GM12878 (cell line): Measurements from ENCODE around the gene LIPK. TPM values are rescaled to one million over a fixed set of nuclear protein-coding genes. Genes with fewer than 3 reads are reported as not detected.

Experiments
- ATAC-seq: fragments of 200-7000 bp; cut with Tn5 transposase; 3 replicates; pipeline ENCODE4 v1.9.1; 2020; ENCODE audit warnings: mild to moderate bottlenecking, moderate library complexity
- Bru-seq: library from RNA; stranded (reverse); fragments of 400-500 nt; gene quantifications from one replicate; lab custom pipeline; 2021; lab: Mats Ljungman, UMichigan
- BruChase-seq, 2 experiments: library from RNA; stranded (reverse); fragments of 400-500 nt; gene quantifications; one replicate each; lab custom pipeline; 2021; lab: Mats Ljungman, UMichigan
- BruUV-seq: library from RNA; stranded (reverse); fragments of 400-500 nt; replicated peaks from 2 replicates; lab custom pipeline; 2021; lab: Mats Ljungman, UMichigan
- CTCF ChIA-PET: fragments of 300-600 bp; sonication (Branson Sonifier 250); formaldehyde crosslinking; extraction: SDS; loops from one replicate; lab custom pipeline; 2021; ENCODE audit warnings: inconsistent platforms; lab: Yijun Ruan, JAX
- POLR2A ChIA-PET: fragments of 350-600 bp; formaldehyde crosslinking; extraction: SDS; loops from one replicate; lab custom pipeline; 2021; ENCODE audit warnings: inconsistent platforms; lab: Charles Lee
- RAD21 ChIA-PET: fragments of 300-600 bp; sonication (Branson Sonifier 250); formaldehyde crosslinking; loops from one replicate; lab custom pipeline; 2023; ENCODE audit warnings: antibody characterized with exemption; ENCODE audit not compliant: unreplicated experiment; lab: Charles Lee
- SMC1A ChIA-PET: fragments of 300-600 bp; sonication (Branson Sonifier 250); formaldehyde crosslinking; loops from one replicate; lab custom pipeline; 2023; ENCODE audit not compliant: unreplicated experiment, uncharacterized antibody; lab: Charles Lee
- DNase-seq: peaks from one replicate; pipeline ENCODE4 v3.0.0-alpha.2; 2011; ENCODE audit warnings: low read depth, low spot score
- FAIRE-seq: peaks from 3 replicates; lab custom pipeline; 2011; peaks lifted over from hg19 to GRCh38; lab: Jason Lieb, UNC
- H2AFZ ChIP-seq: 2 replicates; pipeline ENCODE4 v1.6.0; 2011; ENCODE audit warnings: low read depth, low read length, control low read depth; ENCODE audit not compliant: control insufficient read depth
- H3K27ac ChIP-seq: 2 replicates; pipeline ENCODE4 v1.5.1; 2011; ENCODE audit warnings: control low read depth; ENCODE audit not compliant: control insufficient read depth, insufficient read depth
- H3K27me3 ChIP-seq, 2 experiments: replicated peaks in 1 of 2; 2 replicates each; pipeline versions ENCODE4 v1.6.0 to v1.6.1; 2011; ENCODE audit warnings: low read length in 1 of 2; ENCODE audit not compliant: control insufficient read depth in 2 of 2, insufficient read depth in 2 of 2
- H3K36me3 ChIP-seq, 2 experiments: 2 replicates each; pipeline ENCODE4 v1.5.1; 2011; ENCODE audit warnings: low read length in 1 of 2; ENCODE audit not compliant: control insufficient read depth in 2 of 2, insufficient read depth in 2 of 2
- H3K4me1 ChIP-seq: 2 replicates; pipeline ENCODE4 v1.6.1; 2011; ENCODE audit warnings: mild to moderate bottlenecking, low read length, moderate library complexity, mixed read lengths; ENCODE audit not compliant: control insufficient read depth, insufficient read depth
- H3K4me2 ChIP-seq: 2 replicates; pipeline ENCODE4 v1.6.0; 2011; ENCODE audit warnings: control low read depth; ENCODE audit not compliant: control insufficient read depth, insufficient read depth
- H3K4me3 ChIP-seq: fragments of 200-600 bp; sonication (generic); 2 replicates; pipeline ENCODE4 v1.5.1; 2016
- H3K79me2 ChIP-seq: 2 replicates; pipeline ENCODE4 v1.6.0; 2011; ENCODE audit warnings: low read length; ENCODE audit not compliant: control insufficient read depth, insufficient read depth
- H3K9ac ChIP-seq: 2 replicates; pipeline ENCODE4 v1.8.0; 2011; ENCODE audit warnings: low read length, control low read depth, mixed read lengths; ENCODE audit not compliant: control insufficient read depth, insufficient read depth
- H3K9me3 ChIP-seq: replicated peaks from 3 replicates; pipeline ENCODE4 v1.5.1; 2011; ENCODE audit warnings: mild to moderate bottlenecking, low read length; ENCODE audit not compliant: control insufficient read depth, insufficient read depth
- H4K20me1 ChIP-seq: 2 replicates; pipeline ENCODE4 v1.6.0; 2011; ENCODE audit not compliant: control insufficient read depth, insufficient read depth
- BHLHE40 ChIP-seq, 2 experiments: fragments of 450-650 bp in 1 of 2; IDR thresholded peaks; 2 replicates each; pipeline ENCODE4 v1.6.1; 2011 to 2017; ENCODE audit warnings: low read depth in 2 of 2, borderline replicate concordance in 1 of 2, improper control_type of control experiment in 1 of 2, low read length in 1 of 2, mild to moderate bottlenecking in 1 of 2
- BRCA1 ChIP-seq: IDR thresholded peaks from 2 replicates; pipeline ENCODE4 v1.6.1; 2011; ENCODE audit warnings: low read depth, low read length, improper control_type of control experiment
- CREB1 ChIP-seq: IDR thresholded peaks from 2 replicates; pipeline ENCODE4 v1.6.1; 2012; ENCODE audit warnings: low read depth, mild to moderate bottlenecking, inconsistent platforms
- EGR1 ChIP-seq, 2 experiments: IDR thresholded peaks; 1 replicate in 1 of 2; 2 replicates in 1 of 2; pipeline ENCODE4 v1.6.1; 2011 to 2012; ENCODE audit warnings: low read depth in 2 of 2, low read length in 2 of 2, borderline replicate concordance in 1 of 2, mild to moderate bottlenecking in 1 of 2, moderate library complexity in 1 of 2
- FOXK2 ChIP-seq: fragments of 450-650 bp; IDR thresholded peaks from 2 replicates; pipeline ENCODE4 v1.6.1; 2017; ENCODE audit warnings: mild to moderate bottlenecking, moderate library complexity
- JUND ChIP-seq: IDR thresholded peaks from 2 replicates; pipeline ENCODE4 v1.6.1; 2012; ENCODE audit warnings: low read depth, mild to moderate bottlenecking, low read length, improper control_type of control experiment, moderate library complexity
- KAT2A ChIP-seq: conservative IDR thresholded peaks from 2 replicates; pipeline ENCODE4 v1.6.1; 2011; ENCODE audit warnings: low read depth, low read length; ENCODE audit not compliant: control insufficient read depth
- RAD21 ChIP-seq: IDR thresholded peaks from 2 replicates; pipeline ENCODE4 v1.6.1; 2011; ENCODE audit warnings: mild to moderate bottlenecking, low read depth, low read length, moderate library complexity; ENCODE audit not compliant: insufficient read depth
- SMC3 ChIP-seq: IDR thresholded peaks from 2 replicates; pipeline ENCODE4 v1.6.1; 2011; ENCODE audit warnings: low read length, improper control_type of control experiment, borderline replicate concordance
- STAT3 ChIP-seq: IDR thresholded peaks from 2 replicates; pipeline ENCODE4 v1.6.1; 2011; ENCODE audit warnings: low read depth, low read length, improper control_type of control experiment
- YY1 ChIP-seq: IDR thresholded peaks from 2 replicates; pipeline ENCODE4 v1.6.1; 2011; ENCODE audit warnings: low read depth, mild to moderate bottlenecking, low read length
- WGBS: methylation state at CpG from one replicate; pipeline ENCODE4 v1.1.6; 2016; ENCODE audit warnings: low lambda C conversion rate; ENCODE audit not compliant: insufficient replicate concordance, insufficient coverage; ENCODE audit errors: missing lambda C conversion rate; 5-methylcytosine and 5-hydroxymethylcytosine counted together
- in situ Hi-C: fragments of 300-500 bp; cut with MboI; formaldehyde crosslinking; loops from 9 replicates; pipeline ENCODE4 v1.14.3; 2018; ENCODE audit warnings: mixed read lengths
- intact Hi-C: fragments of 100-400 bp; cut with micrococcal nuclease; formaldehyde crosslinking; loops from one replicate; pipeline ENCODE4 v1.14.2; 2022; ENCODE audit not compliant: unreplicated experiment
- long read RNA-seq, 2 experiments: library from polyadenylated mRNA; unstranded; transcript quantifications; one replicate each; pipeline ENCODE4 v2.0.0, GENCODE V29; 2019 to 2020
- polyA minus RNA-seq, 3 experiments: library from RNA; depleted of rRNA, polyadenylated mRNA; stranded (reverse); fragments of >200 nt; gene quantifications; 2 replicates each; pipeline ENCODE4 v1.2.3, GENCODE V29; 2011
- polyA plus RNA-seq, 11 experiments: library from polyadenylated mRNA; depleted of rRNA in 4 of 11; unstranded in 6 of 11; stranded (reverse) in 5 of 11; fragments of >200 nt; fragmentation: Nextera tagmentation in 4 of 11; fragmentation: Illumina TruSeq in 1 of 11; extraction: Ambion mirVana in 4 of 11; extraction: Trizol in 1 of 11; gene quantifications; 1 replicate in 1 of 11; 2 replicates in 10 of 11; pipeline versions ENCODE4 v1.2.1 to v1.2.3, GENCODE V29; 2011 to 2016; ENCODE audit warnings: inconsistent platforms in 2 of 11, missing spikeins in 2 of 11, low read depth in 1 of 11
- total RNA-seq, 4 experiments: library from RNA; depleted of rRNA in 3 of 4; stranded (reverse); fragments of >200 nt in 3 of 4; fragmentation: Illumina TruSeq in 1 of 4; extraction: Trizol in 1 of 4; gene quantifications; 2 replicates each; pipeline versions ENCODE4 v1.2.1 to v1.2.3, GENCODE V29; 2013 to 2021
- TF ChIP-seq, protein P1 (sequence below), 3 experiments: IDR thresholded peaks in 2 of 3; conservative IDR thresholded peaks in 1 of 3; 2 replicates each; pipeline ENCODE4 v1.5.1; 2011; ENCODE audit warnings: low read depth in 3 of 3, low read length in 3 of 3, mild to moderate bottlenecking in 3 of 3, control low read depth in 2 of 3, moderate library complexity in 2 of 3, inconsistent platforms in 1 of 3, mixed read lengths in 1 of 3; ENCODE audit not compliant: control insufficient read depth in 2 of 3, insufficient read depth in 1 of 3; ENCODE audit errors: extremely low read depth in 1 of 3
- TF ChIP-seq, protein P2 (sequence below): fragments of 450-650 bp; IDR thresholded peaks from 2 replicates; pipeline ENCODE4 v1.6.1; 2018; ENCODE audit warnings: mild to moderate bottlenecking, low read depth, moderate library complexity; ENCODE audit not compliant: partially characterized antibody

Gene LIPK, protein sequence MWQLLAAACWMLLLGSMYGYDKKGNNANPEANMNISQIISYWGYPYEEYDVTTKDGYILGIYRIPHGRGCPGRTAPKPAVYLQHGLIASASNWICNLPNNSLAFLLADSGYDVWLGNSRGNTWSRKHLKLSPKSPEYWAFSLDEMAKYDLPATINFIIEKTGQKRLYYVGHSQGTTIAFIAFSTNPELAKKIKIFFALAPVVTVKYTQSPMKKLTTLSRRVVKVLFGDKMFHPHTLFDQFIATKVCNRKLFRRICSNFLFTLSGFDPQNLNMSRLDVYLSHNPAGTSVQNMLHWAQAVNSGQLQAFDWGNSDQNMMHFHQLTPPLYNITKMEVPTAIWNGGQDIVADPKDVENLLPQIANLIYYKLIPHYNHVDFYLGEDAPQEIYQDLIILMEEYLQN
- total RNA-seq (2013; cell fraction: nucleolus; rRNA removed), result not detected in 2 replicates
- total RNA-seq (2014; rRNA removed) (not detected in 2 replicates), total RNA-seq (2014; rRNA removed; fragmentation: Illumina TruSeq; extraction: Trizol) (not detected in 2 replicates), total RNA-seq (2021) (not detected in 2 replicates), polyA plus RNA-seq (2011; rRNA removed) (not detected in 2 replicates), polyA plus RNA-seq (2014; fragmentation: Illumina TruSeq; extraction: Trizol) (not detected in 2 replicates), polyA plus RNA-seq (2014; fragmentation: Nextera tagmentation; extraction: Ambion mirVana) (not detected), polyA plus RNA-seq (2014; rRNA removed) (not detected in 2 replicates), polyA plus RNA-seq (2016; fragmentation: Nextera tagmentation; extraction: Ambion mirVana) (not detected), polyA minus RNA-seq (2011; rRNA and poly(A)+ RNA removed) (not detected in 2 replicates), Bru-seq, nascent RNA (percentile 6 among the genes with signal in this experiment), BruChase-seq, experiment 1, labeled RNA remaining after a 6-hour chase (not detected), BruChase-seq, experiment 2, labeled RNA remaining after a 2-hour chase (not detected)
- polyA plus RNA-seq (2011; ENCODE audit: low read depth), result not detected
- polyA plus RNA-seq (2011; cell fraction: cytosol; rRNA removed), result not detected in 2 replicates
- polyA plus RNA-seq (2011; cell fraction: nucleus; rRNA removed), result not detected in 2 replicates
- polyA plus RNA-seq (2012), result not detected in 2 replicates
- polyA minus RNA-seq (2011; cell fraction: cytosol; rRNA and poly(A)+ RNA removed), result not detected in 2 replicates
- not detected in 2 replicates for polyA minus RNA-seq (2011; cell fraction: nucleus; rRNA and poly(A)+ RNA removed)
- long read RNA-seq, experiment 1, result 0 reads
- long read RNA-seq, experiment 2, partial matches to known transcripts, result 0 of 1 reads
- long read RNA-seq, experiment 2, other reads (novel, unspliced or antisense), result 1 of 1 reads

DNA sequence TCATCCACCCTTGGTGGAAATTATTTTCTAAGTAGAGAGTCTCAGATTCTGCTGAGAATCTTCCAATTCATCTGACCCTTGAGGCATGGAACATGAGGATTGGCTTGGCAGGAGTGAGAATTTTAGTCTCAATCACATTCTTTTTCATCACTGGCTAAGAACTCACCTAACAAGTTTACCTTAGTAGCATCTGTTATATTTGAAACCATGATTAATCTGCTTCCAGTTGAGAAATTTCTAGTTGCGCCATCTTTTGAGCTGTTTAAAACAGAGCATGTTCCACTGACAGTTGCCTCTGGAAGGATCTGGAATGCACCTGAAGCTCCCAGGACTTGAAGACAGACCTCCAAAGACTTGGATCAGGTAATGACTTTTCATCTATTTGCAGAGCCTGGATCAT, at the start of gene LIPK:
Gene LIPK (plus strand): TSS at position 292 of the 400 bp plus-strand sequence. CDS start 18,295 bp downstream, outside the sequence.
- Histone ChIP-seq H3K27ac (no peak within 1 kb of the TSS), H3K36me3 (no peaks in the 10 kb centered on the region), H2AFZ (no peak within 1 kb of the TSS), H3K4me2 (no peak within 1 kb of the TSS), H3K79me2 (no peaks in the 10 kb centered on the region), H4K20me1 (no peaks in the 10 kb centered on the region), H3K9me3 (no peaks in the 10 kb centered on the region), H3K27me3 (no peaks in the 10 kb centered on the region), H3K9ac (no peak within 1 kb of the TSS), H3K4me3 (no peak within 1 kb of the TSS), H3K4me1 (no peaks in the 10 kb centered on the region)
- in situ Hi-C loops (no loop called here), intact Hi-C loops (no loop called here)
- SMC1A ChIA-PET, result interaction anchor here (1.0 kb wide), 1 partner anchor 12 kb away, joined by 3 read pairs; no protein-coding TSS in a partner anchor
- POLR2A ChIA-PET, result no interaction called here
- BruUV-seq, result no TSS peak
- WGBS, result 100% methylated on average over 1 of the region's 1 CpG
- ATAC-seq, result no peak
- RAD21 ChIA-PET, result no interaction called here
- no peak for DNase-seq
- CTCF ChIA-PET, result interaction anchor here (1.4 kb wide), 1 partner anchor 22 kb away, joined by 4 read pairs; no protein-coding TSS in a partner anchor
- no peak for FAIRE-seq
- no peak for TF ChIP-seq JUND
- no peak for TF ChIP-seq KAT2A
- no peak for TF ChIP-seq CREB1
- TF ChIP-seq YY1, result no peak
- TF ChIP-seq FOXK2, result no peak
- TF ChIP-seq, protein P1, sequence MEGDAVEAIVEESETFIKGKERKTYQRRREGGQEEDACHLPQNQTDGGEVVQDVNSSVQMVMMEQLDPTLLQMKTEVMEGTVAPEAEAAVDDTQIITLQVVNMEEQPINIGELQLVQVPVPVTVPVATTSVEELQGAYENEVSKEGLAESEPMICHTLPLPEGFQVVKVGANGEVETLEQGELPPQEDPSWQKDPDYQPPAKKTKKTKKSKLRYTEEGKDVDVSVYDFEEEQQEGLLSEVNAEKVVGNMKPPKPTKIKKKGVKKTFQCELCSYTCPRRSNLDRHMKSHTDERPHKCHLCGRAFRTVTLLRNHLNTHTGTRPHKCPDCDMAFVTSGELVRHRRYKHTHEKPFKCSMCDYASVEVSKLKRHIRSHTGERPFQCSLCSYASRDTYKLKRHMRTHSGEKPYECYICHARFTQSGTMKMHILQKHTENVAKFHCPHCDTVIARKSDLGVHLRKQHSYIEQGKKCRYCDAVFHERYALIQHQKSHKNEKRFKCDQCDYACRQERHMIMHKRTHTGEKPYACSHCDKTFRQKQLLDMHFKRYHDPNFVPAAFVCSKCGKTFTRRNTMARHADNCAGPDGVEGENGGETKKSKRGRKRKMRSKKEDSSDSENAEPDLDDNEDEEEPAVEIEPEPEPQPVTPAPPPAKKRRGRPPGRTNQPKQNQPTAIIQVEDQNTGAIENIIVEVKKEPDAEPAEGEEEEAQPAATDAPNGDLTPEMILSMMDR (IDR thresholded peaks at IDR 0.05 in 2 of 3, conservative IDR thresholded peaks at IDR 0.05 in 1 of 3; ENCODE audit: control insufficient read depth in 2 of 3, extremely low read depth in 1 of 3, insufficient read depth in 1 of 3, low read depth in 3 of 3, low read length in 3 of 3), result no peak
- no peak for TF ChIP-seq SMC3
- no peak for TF ChIP-seq EGR1 (IDR thresholded peaks at IDR 0.05; ENCODE audit: borderline replicate concordance in 1 of 2, low read depth in 2 of 2, low read length in 2 of 2)
- TF ChIP-seq, protein P2, sequence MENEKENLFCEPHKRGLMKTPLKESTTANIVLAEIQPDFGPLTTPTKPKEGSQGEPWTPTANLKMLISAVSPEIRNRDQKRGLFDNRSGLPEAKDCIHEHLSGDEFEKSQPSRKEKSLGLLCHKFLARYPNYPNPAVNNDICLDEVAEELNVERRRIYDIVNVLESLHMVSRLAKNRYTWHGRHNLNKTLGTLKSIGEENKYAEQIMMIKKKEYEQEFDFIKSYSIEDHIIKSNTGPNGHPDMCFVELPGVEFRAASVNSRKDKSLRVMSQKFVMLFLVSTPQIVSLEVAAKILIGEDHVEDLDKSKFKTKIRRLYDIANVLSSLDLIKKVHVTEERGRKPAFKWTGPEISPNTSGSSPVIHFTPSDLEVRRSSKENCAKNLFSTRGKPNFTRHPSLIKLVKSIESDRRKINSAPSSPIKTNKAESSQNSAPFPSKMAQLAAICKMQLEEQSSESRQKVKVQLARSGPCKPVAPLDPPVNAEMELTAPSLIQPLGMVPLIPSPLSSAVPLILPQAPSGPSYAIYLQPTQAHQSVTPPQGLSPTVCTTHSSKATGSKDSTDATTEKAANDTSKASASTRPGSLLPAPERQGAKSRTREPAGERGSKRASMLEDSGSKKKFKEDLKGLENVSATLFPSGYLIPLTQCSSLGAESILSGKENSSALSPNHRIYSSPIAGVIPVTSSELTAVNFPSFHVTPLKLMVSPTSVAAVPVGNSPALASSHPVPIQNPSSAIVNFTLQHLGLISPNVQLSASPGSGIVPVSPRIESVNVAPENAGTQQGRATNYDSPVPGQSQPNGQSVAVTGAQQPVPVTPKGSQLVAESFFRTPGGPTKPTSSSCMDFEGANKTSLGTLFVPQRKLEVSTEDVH, result no peak
- TF ChIP-seq BHLHE40 (IDR thresholded peaks at IDR 0.05; ENCODE audit: borderline replicate concordance in 1 of 2, low read depth in 2 of 2, low read length in 1 of 2), result no peak
- TF ChIP-seq BRCA1, result no peak
- TF ChIP-seq STAT3, result no peak
- TF ChIP-seq RAD21, result no peak
